ENCODE results near the gene MPLKIP. TPM values are rescaled to one million over a fixed set of nuclear protein-coding genes. Genes with fewer than 3 reads are reported as not detected.

Gene MPLKIP
- total and polyA plus RNA-seq, 2 of the 4 experiments (the other 2 are of a cell fraction) = 12.7 to 28.9 TPM

DNA sequence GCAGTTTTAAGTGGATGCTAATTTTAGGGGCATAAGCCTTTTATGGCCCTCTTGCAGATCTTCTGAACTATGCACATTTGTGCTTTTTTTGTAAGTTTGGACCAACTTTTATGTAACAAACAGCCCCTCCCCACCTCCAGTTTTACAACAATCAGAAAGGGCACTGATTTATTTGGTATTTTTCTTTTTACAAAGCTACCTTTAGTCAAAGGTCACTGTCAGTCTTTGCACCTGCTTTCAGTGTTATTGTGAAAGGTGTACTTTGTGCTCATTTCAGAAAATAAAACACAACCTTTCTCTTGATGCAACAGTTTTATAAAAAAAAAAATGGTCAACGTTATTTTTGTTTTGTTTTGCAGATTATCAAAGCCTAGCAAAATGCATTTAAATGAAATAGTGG, 39.2 kb downstream of the MPLKIP start:
- no peak overlapping the region for H3K56ac ChIP-seq (ENCODE audit: extremely low read depth, insufficient read depth, low read length)
- no CpG with 5 or more reads among the region's 1 CpG for WGBS, 2 experiments (ENCODE audit: extremely low coverage in 2 of 2, insufficient read length in 1 of 2)
- H3K9me3 ChIP-seq (ENCODE audit: control insufficient read depth, insufficient read depth, low read length) = no peaks in the 10 kb centered on the region
- no peak overlapping the region for H2BK5ac ChIP-seq (ENCODE audit: low read depth, low read length, poor library complexity, severe bottlenecking)
- no peak for DNase-seq
- intact Hi-C loops (cut with micrococcal nuclease) = no loop called here
- TF ChIP-seq, protein P1, sequence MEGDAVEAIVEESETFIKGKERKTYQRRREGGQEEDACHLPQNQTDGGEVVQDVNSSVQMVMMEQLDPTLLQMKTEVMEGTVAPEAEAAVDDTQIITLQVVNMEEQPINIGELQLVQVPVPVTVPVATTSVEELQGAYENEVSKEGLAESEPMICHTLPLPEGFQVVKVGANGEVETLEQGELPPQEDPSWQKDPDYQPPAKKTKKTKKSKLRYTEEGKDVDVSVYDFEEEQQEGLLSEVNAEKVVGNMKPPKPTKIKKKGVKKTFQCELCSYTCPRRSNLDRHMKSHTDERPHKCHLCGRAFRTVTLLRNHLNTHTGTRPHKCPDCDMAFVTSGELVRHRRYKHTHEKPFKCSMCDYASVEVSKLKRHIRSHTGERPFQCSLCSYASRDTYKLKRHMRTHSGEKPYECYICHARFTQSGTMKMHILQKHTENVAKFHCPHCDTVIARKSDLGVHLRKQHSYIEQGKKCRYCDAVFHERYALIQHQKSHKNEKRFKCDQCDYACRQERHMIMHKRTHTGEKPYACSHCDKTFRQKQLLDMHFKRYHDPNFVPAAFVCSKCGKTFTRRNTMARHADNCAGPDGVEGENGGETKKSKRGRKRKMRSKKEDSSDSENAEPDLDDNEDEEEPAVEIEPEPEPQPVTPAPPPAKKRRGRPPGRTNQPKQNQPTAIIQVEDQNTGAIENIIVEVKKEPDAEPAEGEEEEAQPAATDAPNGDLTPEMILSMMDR (conservative IDR thresholded peaks at IDR 0.05; ENCODE audit: low read depth, low read length) = no peak
- TF ChIP-seq BHLHE40 (IDR thresholded peaks at IDR 0.05; ENCODE audit: low read depth, low read length) (no peak), POLR2A (IDR thresholded peaks at IDR 0.05; ENCODE audit: low read depth, low read length) (no peak), MAFK (IDR thresholded peaks at IDR 0.05; ENCODE audit: low read depth, low read length) (no peak), FOS (IDR thresholded peaks at IDR 0.05; ENCODE audit: low read depth, low read length) (no peak), NFE2L2 (IDR thresholded peaks at IDR 0.05; ENCODE audit: low read depth, low read length) (no peak), MAZ (IDR thresholded peaks at IDR 0.05; ENCODE audit: borderline replicate concordance, low read depth, low read length) (no peak)
- TF ChIP-seq, protein P2, sequence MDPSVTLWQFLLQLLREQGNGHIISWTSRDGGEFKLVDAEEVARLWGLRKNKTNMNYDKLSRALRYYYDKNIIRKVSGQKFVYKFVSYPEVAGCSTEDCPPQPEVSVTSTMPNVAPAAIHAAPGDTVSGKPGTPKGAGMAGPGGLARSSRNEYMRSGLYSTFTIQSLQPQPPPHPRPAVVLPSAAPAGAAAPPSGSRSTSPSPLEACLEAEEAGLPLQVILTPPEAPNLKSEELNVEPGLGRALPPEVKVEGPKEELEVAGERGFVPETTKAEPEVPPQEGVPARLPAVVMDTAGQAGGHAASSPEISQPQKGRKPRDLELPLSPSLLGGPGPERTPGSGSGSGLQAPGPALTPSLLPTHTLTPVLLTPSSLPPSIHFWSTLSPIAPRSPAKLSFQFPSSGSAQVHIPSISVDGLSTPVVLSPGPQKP (IDR thresholded peaks at IDR 0.05; ENCODE audit: borderline replicate concordance, low read depth, low read length) = no peak
- no peak overlapping the region for H3K14ac ChIP-seq (replicated peaks; ENCODE audit: low read depth, low read length)
- H3K4ac ChIP-seq (ENCODE audit: low read depth, low read length) = no peak overlapping the region
- no peaks in the 10 kb centered on the region for H3K4me1 ChIP-seq (ENCODE audit: control insufficient read depth, insufficient read depth, low read length)
- BruUV-seq (replicated peaks) = no TSS peak
- H4K5ac ChIP-seq (ENCODE audit: low read depth, low read length) = no peak overlapping the region
- no peak overlapping the region for H3K9ac ChIP-seq (ENCODE audit: low read depth, low read length)
- no peak overlapping the region for H3K27ac ChIP-seq (ENCODE audit: insufficient read depth, low read length)
- no peak overlapping the region for H4K8ac ChIP-seq (ENCODE audit: low read depth in 2 of 2, low read length in 2 of 2)
- no peak overlapping the region for H2AK9ac ChIP-seq (replicated peaks; ENCODE audit: low read depth, low read length, poor library complexity)
- H3K27me3 ChIP-seq (ENCODE audit: control insufficient read depth, insufficient read depth, low read length) = no peaks in the 10 kb centered on the region
- no peak overlapping the region for H2BK20ac ChIP-seq (ENCODE audit: low read depth, low read length)
- no peaks in the 10 kb centered on the region for H3K9me1 ChIP-seq (ENCODE audit: insufficient read depth, low read length)
- H3K4me2 ChIP-seq (ENCODE audit: low read depth, low read length) = no peak overlapping the region
- in situ Hi-C loops (cut with MboI; ENCODE audit: low sequenced_read_pairs) = no loop called here
- dilution Hi-C loops (cut with HindIII; ENCODE audit: low sequenced_read_pairs, unreplicated experiment) = no loop called here
- no peak overlapping the region for H2BK120ac ChIP-seq (ENCODE audit: low read depth, low read length)
- POLR2A ChIA-PET (ENCODE audit: unreplicated experiment) = no interaction called here
- H2AK5ac ChIP-seq (ENCODE audit: low read depth, low read length) = no peak overlapping the region
- H2AFZ ChIP-seq (replicated peaks; ENCODE audit: low read length, poor library complexity) = no peak overlapping the region
- CTCF ChIA-PET = no interaction called here
- no peak overlapping the region for H3K4me3 ChIP-seq (ENCODE audit: insufficient read depth, low read depth, low read length)
- ATAC-seq (ENCODE audit: low read depth) = no peak
- H4K20me1 ChIP-seq (ENCODE audit: insufficient read depth, low read length) = no peaks in the 10 kb centered on the region
- H3K36me3 ChIP-seq (ENCODE audit: control insufficient read depth, insufficient read depth, low read length) = peaks cover 21% of the 10 kb centered on the region
- H3K23ac ChIP-seq (ENCODE audit: low read depth, low read length) = no peak overlapping the region
- no peak overlapping the region for H2BK15ac ChIP-seq (ENCODE audit: low read depth, low read length)
- no peak overlapping the region for H4K91ac ChIP-seq (ENCODE audit: insufficient read depth, low read depth, low read length)
- H3K79me1 ChIP-seq (ENCODE audit: low read depth in 1 of 2, low read length in 2 of 2) = peaks cover 10 to 14% of the 10 kb centered on the region in 2 experiments; a peak in 3 of 4 replicates
- H3K18ac ChIP-seq (ENCODE audit: low read depth, low read length) = no peak overlapping the region

Measured in IMR-90 (cell line).